ENCODE results near the gene BEST1. TPM values are rescaled to one million over a fixed set of nuclear protein-coding genes. Genes with fewer than 3 reads are reported as not detected.

Gene BEST1
- total RNA-seq, 1 experiment from 2014 or later: 2.3 TPM

DNA sequence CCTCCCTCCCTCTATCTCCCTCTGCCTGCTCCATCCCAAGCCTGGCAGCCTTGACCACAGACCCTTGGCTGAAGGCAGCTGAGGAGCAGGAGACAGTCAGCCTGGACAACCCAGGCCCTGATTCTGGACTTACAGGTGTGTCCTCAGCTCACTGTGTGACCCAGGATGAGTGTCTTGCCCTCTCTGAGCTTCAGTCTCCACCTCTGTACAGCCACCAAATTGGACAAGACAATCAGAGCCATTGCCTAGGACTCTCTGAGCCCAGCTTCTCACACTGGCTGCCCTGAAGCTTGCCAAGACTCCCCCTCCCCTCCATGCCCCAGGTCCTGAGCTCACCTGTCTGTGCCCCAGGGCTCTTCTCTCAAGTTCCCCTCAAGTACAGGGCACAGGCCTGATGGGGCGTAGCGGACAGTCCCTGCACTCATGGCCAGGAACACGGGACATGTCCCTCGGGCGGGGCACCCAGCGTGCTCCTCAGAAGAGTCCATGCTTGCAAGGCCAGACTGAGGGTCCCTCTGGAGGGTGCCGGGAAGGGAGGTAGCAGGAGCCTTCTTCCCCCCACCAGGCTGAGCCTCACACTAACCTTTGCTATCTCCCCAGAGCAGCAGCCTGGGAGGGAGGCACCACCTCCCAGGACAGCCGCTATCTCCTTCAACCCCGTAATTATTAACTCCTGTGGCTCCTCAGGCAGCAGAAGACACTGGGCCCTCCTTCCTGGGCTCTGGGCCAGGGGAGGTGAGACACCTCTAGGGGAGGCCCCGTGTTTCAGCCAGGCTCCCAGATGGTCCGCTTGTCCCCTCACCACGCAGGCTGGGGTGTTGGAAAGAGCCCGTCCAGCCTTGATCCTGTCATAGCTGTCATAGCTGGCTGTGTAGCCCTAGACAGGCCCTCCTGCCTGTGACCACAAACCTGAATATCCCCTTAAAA, 30.2 kb upstream of the BEST1 start:
- Histone ChIP-seq H3K27ac (ENCODE audit: low read depth, low read length) (no peak overlapping the region), H3K36me3 (ENCODE audit: control insufficient read depth in 1 of 2, insufficient read depth in 2 of 2, low read length in 2 of 2) (no peaks in the 10 kb centered on the region), H2AFZ (ENCODE audit: low read depth, low read length, poor library complexity, severe bottlenecking) (no peak overlapping the region), H3K9me2 (ENCODE audit: insufficient read depth) (no peaks in the 10 kb centered on the region), H3K27me3 (ENCODE audit: insufficient read depth, low read length) (no peaks in the 10 kb centered on the region), H3K79me2 (ENCODE audit: insufficient read depth, low read length) (no peaks in the 10 kb centered on the region), H3K4me3 (replicated peaks in 1 of 2; ENCODE audit: low read depth in 1 of 2, low read length in 2 of 2) (no peak overlapping the region), H4K20me1 (ENCODE audit: insufficient read depth) (no peaks in the 10 kb centered on the region), H3K9ac (ENCODE audit: low read length) (no peak overlapping the region), H3K4me2 (ENCODE audit: low read length) (no peak overlapping the region), H3K4me1 (ENCODE audit: control insufficient read depth in 1 of 2, insufficient read depth in 2 of 2, low read length in 2 of 2) (peaks cover 5 to 16% of the 10 kb centered on the region in 2 experiments; a peak in 3 of 4 replicates), H3K9me3 (ENCODE audit: control insufficient read depth in 1 of 2, insufficient read depth in 1 of 2, low read depth in 1 of 2, low read length in 2 of 2) (no peaks in the 10 kb centered on the region)
- intact Hi-C loops (cut with micrococcal nuclease): no loop called here
- RAD21 ChIA-PET (ENCODE audit: low non-redundant PET in 1 of 2, low total read pairs in 2 of 2, uncharacterized antibody in 2 of 2, unreplicated experiment in 2 of 2): no interaction called here
- CTCF ChIA-PET: interaction anchor here (0.6 to 0.8 kb wide), 2 partner anchors 21 kb away, joined by 3 to 4 read pairs; no protein-coding TSS in a partner anchor
- BruUV-seq (replicated peaks): no TSS peak
- POLR2A ChIA-PET: no interaction called here
- TF ChIP-seq YY1 (IDR thresholded peaks at IDR 0.05; ENCODE audit: extremely low read depth, insufficient replicate concordance, low read depth, low read length): no peak
- TF ChIP-seq, protein P1, sequence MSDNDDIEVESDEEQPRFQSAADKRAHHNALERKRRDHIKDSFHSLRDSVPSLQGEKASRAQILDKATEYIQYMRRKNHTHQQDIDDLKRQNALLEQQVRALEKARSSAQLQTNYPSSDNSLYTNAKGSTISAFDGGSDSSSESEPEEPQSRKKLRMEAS (IDR thresholded peaks at IDR 0.05): no peak
- TF ChIP-seq EGR1 (IDR thresholded peaks at IDR 0.05; ENCODE audit: low read depth): no peak
- TF ChIP-seq CBX3 (IDR thresholded peaks at IDR 0.05; ENCODE audit: low read depth): no peak
- DNase-seq (ENCODE audit: low read depth, low spot score) (no peak), ATAC-seq (no peak)

DNA sequence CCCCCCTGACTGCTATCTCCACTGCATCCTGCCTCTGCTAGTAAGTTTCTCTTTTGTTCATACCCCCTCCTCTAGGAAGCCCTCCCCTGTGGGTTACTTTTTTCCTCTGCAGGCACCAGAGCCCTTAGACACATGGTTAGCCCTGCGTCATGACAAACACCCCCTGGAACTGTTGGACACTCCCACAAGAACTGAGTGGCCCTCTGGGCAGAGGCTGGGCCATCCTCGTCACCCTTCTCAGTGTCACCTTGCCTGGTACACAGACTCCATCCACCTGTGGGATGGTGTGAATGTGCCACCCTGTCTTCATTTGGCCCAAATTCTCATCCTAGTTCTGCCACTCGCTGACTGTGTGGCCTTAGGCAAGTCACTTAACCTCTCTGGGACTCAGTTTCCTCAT, 28.7 kb upstream of the BEST1 start:
- no peaks in the 10 kb centered on the region for H3K79me2 ChIP-seq (ENCODE audit: insufficient read depth, low read length)
- TF ChIP-seq EZH2phosphoT487 (IDR thresholded peaks at IDR 0.05; ENCODE audit: borderline replicate concordance): no peak
- TF ChIP-seq, protein P2, sequence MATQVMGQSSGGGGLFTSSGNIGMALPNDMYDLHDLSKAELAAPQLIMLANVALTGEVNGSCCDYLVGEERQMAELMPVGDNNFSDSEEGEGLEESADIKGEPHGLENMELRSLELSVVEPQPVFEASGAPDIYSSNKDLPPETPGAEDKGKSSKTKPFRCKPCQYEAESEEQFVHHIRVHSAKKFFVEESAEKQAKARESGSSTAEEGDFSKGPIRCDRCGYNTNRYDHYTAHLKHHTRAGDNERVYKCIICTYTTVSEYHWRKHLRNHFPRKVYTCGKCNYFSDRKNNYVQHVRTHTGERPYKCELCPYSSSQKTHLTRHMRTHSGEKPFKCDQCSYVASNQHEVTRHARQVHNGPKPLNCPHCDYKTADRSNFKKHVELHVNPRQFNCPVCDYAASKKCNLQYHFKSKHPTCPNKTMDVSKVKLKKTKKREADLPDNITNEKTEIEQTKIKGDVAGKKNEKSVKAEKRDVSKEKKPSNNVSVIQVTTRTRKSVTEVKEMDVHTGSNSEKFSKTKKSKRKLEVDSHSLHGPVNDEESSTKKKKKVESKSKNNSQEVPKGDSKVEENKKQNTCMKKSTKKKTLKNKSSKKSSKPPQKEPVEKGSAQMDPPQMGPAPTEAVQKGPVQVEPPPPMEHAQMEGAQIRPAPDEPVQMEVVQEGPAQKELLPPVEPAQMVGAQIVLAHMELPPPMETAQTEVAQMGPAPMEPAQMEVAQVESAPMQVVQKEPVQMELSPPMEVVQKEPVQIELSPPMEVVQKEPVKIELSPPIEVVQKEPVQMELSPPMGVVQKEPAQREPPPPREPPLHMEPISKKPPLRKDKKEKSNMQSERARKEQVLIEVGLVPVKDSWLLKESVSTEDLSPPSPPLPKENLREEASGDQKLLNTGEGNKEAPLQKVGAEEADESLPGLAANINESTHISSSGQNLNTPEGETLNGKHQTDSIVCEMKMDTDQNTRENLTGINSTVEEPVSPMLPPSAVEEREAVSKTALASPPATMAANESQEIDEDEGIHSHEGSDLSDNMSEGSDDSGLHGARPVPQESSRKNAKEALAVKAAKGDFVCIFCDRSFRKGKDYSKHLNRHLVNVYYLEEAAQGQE (IDR thresholded peaks at IDR 0.05; ENCODE audit: low read depth): no peak
- no peak for TF ChIP-seq JUND (IDR thresholded peaks at IDR 0.05)
- TF ChIP-seq, protein P1 (IDR thresholded peaks at IDR 0.05): no peak
- TF ChIP-seq SIN3A (IDR thresholded peaks at IDR 0.05; ENCODE audit: low read depth): no peak
- TF ChIP-seq RAD21 (IDR thresholded peaks at IDR 0.05; ENCODE audit: low read depth): no peak
- TF ChIP-seq, protein P3, sequence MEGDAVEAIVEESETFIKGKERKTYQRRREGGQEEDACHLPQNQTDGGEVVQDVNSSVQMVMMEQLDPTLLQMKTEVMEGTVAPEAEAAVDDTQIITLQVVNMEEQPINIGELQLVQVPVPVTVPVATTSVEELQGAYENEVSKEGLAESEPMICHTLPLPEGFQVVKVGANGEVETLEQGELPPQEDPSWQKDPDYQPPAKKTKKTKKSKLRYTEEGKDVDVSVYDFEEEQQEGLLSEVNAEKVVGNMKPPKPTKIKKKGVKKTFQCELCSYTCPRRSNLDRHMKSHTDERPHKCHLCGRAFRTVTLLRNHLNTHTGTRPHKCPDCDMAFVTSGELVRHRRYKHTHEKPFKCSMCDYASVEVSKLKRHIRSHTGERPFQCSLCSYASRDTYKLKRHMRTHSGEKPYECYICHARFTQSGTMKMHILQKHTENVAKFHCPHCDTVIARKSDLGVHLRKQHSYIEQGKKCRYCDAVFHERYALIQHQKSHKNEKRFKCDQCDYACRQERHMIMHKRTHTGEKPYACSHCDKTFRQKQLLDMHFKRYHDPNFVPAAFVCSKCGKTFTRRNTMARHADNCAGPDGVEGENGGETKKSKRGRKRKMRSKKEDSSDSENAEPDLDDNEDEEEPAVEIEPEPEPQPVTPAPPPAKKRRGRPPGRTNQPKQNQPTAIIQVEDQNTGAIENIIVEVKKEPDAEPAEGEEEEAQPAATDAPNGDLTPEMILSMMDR (IDR thresholded peaks at IDR 0.05 in 2 of 3, conservative IDR thresholded peaks at IDR 0.05 in 1 of 3; ENCODE audit: borderline replicate concordance in 1 of 3, insufficient read depth in 1 of 3, low read depth in 2 of 3, low read length in 2 of 3): no peak
- no peak for TF ChIP-seq CBX3 (IDR thresholded peaks at IDR 0.05; ENCODE audit: low read depth)
- TF ChIP-seq POLR2AphosphoS5 (IDR thresholded peaks at IDR 0.05; ENCODE audit: low read depth, low read length): no peak
- TF ChIP-seq FOSL1 (IDR thresholded peaks at IDR 0.05; ENCODE audit: low read depth): no peak
- no peak for TF ChIP-seq SP1 (IDR thresholded peaks at IDR 0.05; ENCODE audit: low read depth)

More for the DNA sequence above, 28.7 kb upstream of the BEST1 start:
- BruUV-seq (replicated peaks): no TSS peak
- no peak overlapping the region for H2AFZ ChIP-seq (ENCODE audit: low read depth, low read length, poor library complexity, severe bottlenecking)
- H3K4me1 ChIP-seq (ENCODE audit: control insufficient read depth in 1 of 2, insufficient read depth in 2 of 2, low read length in 2 of 2): peaks cover 5 to 12% of the 10 kb centered on the region in 2 experiments; a peak in 3 of 4 replicates
- H3K27ac ChIP-seq (ENCODE audit: low read depth, low read length): no peak overlapping the region
- H3K36me3 ChIP-seq (ENCODE audit: control insufficient read depth in 1 of 2, insufficient read depth in 2 of 2, low read length in 2 of 2): no peaks in the 10 kb centered on the region
- intact Hi-C loops (cut with micrococcal nuclease): no loop called here
- CTCF ChIA-PET: no interaction called here
- RAD21 ChIA-PET (ENCODE audit: low non-redundant PET in 1 of 2, low total read pairs in 2 of 2, uncharacterized antibody in 2 of 2, unreplicated experiment in 2 of 2): no interaction called here
- POLR2A ChIA-PET: no interaction called here
- H3K9me3 ChIP-seq (ENCODE audit: control insufficient read depth in 1 of 2, insufficient read depth in 1 of 2, low read depth in 1 of 2, low read length in 2 of 2): no peaks in the 10 kb centered on the region
- no peaks in the 10 kb centered on the region for H3K27me3 ChIP-seq (ENCODE audit: insufficient read depth, low read length)
- no peak for DNase-seq (ENCODE audit: low read depth, low spot score)
- no peak for ATAC-seq
- H3K9me2 ChIP-seq (ENCODE audit: insufficient read depth): no peaks in the 10 kb centered on the region
- H3K9ac ChIP-seq (ENCODE audit: low read length): no peak overlapping the region
- H3K4me2 ChIP-seq (ENCODE audit: low read length): no peak overlapping the region
- no peak overlapping the region for H3K4me3 ChIP-seq (replicated peaks in 1 of 2; ENCODE audit: low read depth in 1 of 2, low read length in 2 of 2)
- H4K20me1 ChIP-seq (ENCODE audit: insufficient read depth): no peaks in the 10 kb centered on the region

Data from HCT116 (cell line).